Activated CD8-positive, alpha-beta T cell treated with anti-CD3 and anti-CD28 coated beads for 36 hours (primary cell): ENCODE data around the gene PKMYT1. TPM values are rescaled to one million over a fixed set of nuclear protein-coding genes. Genes with fewer than 3 reads are reported as not detected.

Source experiments
- ATAC-seq: fragments of 200-7000 bp; cut with Tn5 transposase; one replicate; pipeline ENCODE4 v1.10.0; 2021; ENCODE audit warnings: mild to moderate bottlenecking, moderate library complexity
- CTCF ChIA-PET: fragments of 350-600 bp; sonication (Branson Sonifier 250); formaldehyde crosslinking; loops from one replicate; lab custom pipeline; 2021; ENCODE audit warnings: antibody characterized with exemption; lab: Charles Lee
- POLR2A ChIA-PET: fragments of 350-600 bp; sonication (Branson Sonifier 250); formaldehyde crosslinking; loops from one replicate; lab custom pipeline; 2021; ENCODE audit warnings: antibody characterized with exemption; lab: Charles Lee
- DNase-seq: peaks from one replicate; pipeline ENCODE4 v3.0.0-alpha.2; 2020
- H3K27ac Mint-ChIP-seq: one replicate; pipeline ENCODE4 v1.8.0; 2021; ENCODE audit warnings: mild to moderate bottlenecking, mixed read lengths
- H3K27me3 Mint-ChIP-seq: one replicate; pipeline ENCODE4 v1.8.0; 2021; ENCODE audit warnings: mixed read lengths
- H3K36me3 Mint-ChIP-seq: one replicate; pipeline ENCODE4 v1.8.0; 2021; ENCODE audit warnings: low read depth, mixed read lengths
- H3K4me1 Mint-ChIP-seq: one replicate; pipeline ENCODE4 v1.8.0; 2021; ENCODE audit warnings: low read depth, mixed read lengths
- H3K4me3 Mint-ChIP-seq: one replicate; pipeline ENCODE4 v1.8.0; 2021; ENCODE audit warnings: mild to moderate bottlenecking, moderate library complexity, mixed read lengths
- H3K9me3 Mint-ChIP-seq: one replicate; pipeline ENCODE4 v1.8.0; 2021; ENCODE audit warnings: mixed read lengths
- intact Hi-C: fragments of 100-400 bp; cut with micrococcal nuclease; formaldehyde crosslinking; loops from one replicate; pipeline ENCODE4 v1.10.0; 2022
- total RNA-seq, 2 experiments: library from RNA; stranded (reverse); gene quantifications; one replicate each; pipeline ENCODE4 v1.2.3, GENCODE V29; 2021
- TF ChIP-seq, protein P1 (sequence below): fragments of 200-600 bp; IDR thresholded peaks from one replicate; pipeline ENCODE4 v1.8.0; 2022; ENCODE audit warnings: antibody characterized with exemption, mild to moderate bottlenecking

The PKMYT1 gene
- total RNA-seq, 2 experiments from 2014 or later: 121 to 123 TPM

DNA sequence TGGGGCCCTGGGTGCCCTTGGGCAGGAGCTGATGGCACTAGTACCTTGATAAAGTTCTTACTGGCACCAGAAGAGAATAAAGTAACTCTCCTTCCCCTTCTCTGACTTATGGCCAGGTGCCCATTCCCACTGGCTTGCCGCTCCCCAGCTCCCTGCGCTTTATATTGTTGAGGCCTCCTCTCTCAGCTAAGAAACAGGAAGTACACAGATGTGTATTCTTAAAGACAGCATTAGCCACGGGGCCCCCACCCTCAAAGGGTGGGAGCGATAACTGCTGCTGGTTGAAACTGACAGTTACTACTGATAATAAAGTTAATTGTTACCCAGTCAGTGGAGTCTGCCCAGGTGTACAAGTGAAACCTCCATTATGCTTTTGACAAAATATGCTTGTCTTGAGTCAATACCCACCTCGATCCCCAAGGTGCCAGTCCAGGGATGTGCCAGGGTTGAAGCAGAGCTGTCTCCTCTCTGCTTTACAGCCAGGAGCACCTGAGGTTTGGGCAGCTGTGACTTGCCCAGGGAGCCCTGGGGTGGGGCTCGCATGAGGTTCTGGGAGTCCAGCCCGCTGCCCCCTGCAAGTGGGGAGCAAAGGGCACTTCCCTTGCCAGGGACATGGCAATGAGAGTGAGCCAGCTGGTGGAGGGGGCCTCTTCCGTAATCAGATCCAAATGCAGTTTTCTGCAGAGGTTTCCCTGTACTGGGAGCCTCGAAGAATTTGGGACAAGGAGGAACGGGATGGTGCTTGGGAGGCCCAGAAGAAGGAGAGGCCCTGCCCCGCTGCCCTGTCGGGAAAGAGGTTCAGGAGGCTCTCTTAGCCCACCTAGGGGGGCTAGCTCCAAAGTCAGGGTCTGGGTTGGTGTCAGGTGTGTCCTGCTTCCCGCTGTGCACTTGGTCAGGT, 27.1 kb upstream of the PKMYT1 start:
- Mint-ChIP-seq H3K4me1 (peaks cover 21% of the 10 kb centered on the region), H3K36me3 (no peaks in the 10 kb centered on the region), H3K9me3 (no peaks in the 10 kb centered on the region), H3K27me3 (peaks cover 7% of the 10 kb centered on the region), H3K27ac (no peak overlapping the region), H3K4me3 (no peak overlapping the region)
- ChIA-PET POLR2A (interaction anchor here (1.7 kb wide), 2 partner anchors 13 to 20 kb away, joined by 5 to 6 read pairs; partner anchors contain the start of gene TNFRSF12A), CTCF (interaction anchor here (0.7 to 5.3 kb wide), 10 partner anchors 14 to 122 kb away, joined by 3 to 56 read pairs (median 6); partner anchors contain the start of genes CLDN6, HCFC1R1, THOC6 and TNFRSF12A)
- no peak for ATAC-seq
- DNase-seq: no peak
- TF ChIP-seq, protein P1, sequence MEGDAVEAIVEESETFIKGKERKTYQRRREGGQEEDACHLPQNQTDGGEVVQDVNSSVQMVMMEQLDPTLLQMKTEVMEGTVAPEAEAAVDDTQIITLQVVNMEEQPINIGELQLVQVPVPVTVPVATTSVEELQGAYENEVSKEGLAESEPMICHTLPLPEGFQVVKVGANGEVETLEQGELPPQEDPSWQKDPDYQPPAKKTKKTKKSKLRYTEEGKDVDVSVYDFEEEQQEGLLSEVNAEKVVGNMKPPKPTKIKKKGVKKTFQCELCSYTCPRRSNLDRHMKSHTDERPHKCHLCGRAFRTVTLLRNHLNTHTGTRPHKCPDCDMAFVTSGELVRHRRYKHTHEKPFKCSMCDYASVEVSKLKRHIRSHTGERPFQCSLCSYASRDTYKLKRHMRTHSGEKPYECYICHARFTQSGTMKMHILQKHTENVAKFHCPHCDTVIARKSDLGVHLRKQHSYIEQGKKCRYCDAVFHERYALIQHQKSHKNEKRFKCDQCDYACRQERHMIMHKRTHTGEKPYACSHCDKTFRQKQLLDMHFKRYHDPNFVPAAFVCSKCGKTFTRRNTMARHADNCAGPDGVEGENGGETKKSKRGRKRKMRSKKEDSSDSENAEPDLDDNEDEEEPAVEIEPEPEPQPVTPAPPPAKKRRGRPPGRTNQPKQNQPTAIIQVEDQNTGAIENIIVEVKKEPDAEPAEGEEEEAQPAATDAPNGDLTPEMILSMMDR: no peak
- intact Hi-C loops: no loop called here

DNA sequence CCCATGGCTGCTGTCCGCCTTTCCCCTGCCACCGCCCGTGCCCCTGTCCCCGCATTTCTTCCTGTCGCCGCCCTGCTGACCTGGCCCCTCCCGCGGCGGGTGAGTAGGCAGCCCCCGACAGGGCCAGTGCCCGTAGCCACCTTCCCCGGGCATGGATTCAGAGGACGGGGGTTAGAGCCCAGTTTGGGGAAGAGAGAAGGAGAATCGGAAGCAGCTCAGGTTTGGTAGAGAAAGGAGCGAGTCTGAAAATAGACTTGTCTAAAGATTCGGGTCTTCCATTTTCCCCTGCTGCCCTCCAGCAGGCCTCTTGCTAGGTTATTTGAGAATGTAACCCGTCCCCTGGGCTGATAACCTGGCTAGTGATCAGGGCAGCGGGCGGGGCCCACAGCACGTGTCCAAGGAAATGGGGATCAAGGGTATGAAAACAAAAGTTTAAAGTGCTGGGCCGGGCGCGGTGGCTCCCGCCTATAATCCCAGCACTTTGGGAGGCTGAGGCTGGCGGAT, 24.6 kb upstream of the PKMYT1 start:
- no peak for DNase-seq
- H3K27me3 Mint-ChIP-seq: peaks cover 5% of the 10 kb centered on the region

DNA sequence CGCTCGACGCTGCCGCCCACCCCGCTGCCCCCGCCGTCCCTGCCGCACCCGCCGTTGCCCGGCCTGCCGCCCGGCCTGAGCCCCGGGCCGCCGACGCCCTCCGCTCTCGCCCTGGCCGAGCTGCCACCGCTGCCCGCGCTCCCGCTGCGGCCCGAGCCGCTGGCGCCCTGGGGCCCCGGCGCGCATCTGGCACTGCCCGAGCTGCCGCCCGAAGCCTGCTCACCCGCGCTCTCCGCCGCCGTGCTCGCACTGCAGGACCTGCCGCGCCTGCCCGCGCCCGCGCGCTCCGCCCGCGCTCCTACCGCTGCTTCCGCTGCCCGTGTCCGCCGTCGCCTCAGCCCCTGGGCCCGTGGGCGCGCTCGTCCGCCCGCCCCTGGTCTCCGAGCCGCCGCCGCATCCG, 24.1 kb upstream of the PKMYT1 start:
- no peak overlapping the region for H3K27ac Mint-ChIP-seq
- TF ChIP-seq, protein P1: no peak
- no peaks in the 10 kb centered on the region for H3K36me3 Mint-ChIP-seq
- DNase-seq: peak; percentile 34
- H3K4me3 Mint-ChIP-seq: no peak overlapping the region
- H3K27me3 Mint-ChIP-seq: peaks cover 5% of the 10 kb centered on the region
- H3K4me1 Mint-ChIP-seq: peaks cover 21% of the 10 kb centered on the region
- POLR2A ChIA-PET: interaction anchor here (1.4 kb wide), 1 partner anchor 16 kb away, joined by 5 read pairs; the partner anchor contains the start of gene TNFRSF12A
- no peak for ATAC-seq
- intact Hi-C loops: no loop called here
- no peaks in the 10 kb centered on the region for H3K9me3 Mint-ChIP-seq
- CTCF ChIA-PET: interaction anchor here (0.6 to 5.8 kb wide), 13 partner anchors 9 to 192 kb away, joined by 3 to 85 read pairs (median 4); partner anchors contain the start of genes CLDN6, HCFC1R1, THOC6 and TNFRSF12A

More for the DNA sequence above, 24.6 kb upstream of the PKMYT1 start:
- no peak for ATAC-seq
- H3K9me3 Mint-ChIP-seq: no peaks in the 10 kb centered on the region
- ChIA-PET POLR2A (interaction anchor here (1.4 kb wide), 1 partner anchor 16 kb away, joined by 5 read pairs; the partner anchor contains the start of gene TNFRSF12A), CTCF (interaction anchor here (1.3 to 5.8 kb wide), 3 partner anchors 16 to 34 kb away, joined by 3 to 85 read pairs (median 56); partner anchors contain the start of genes CLDN6, HCFC1R1, THOC6 and TNFRSF12A)
- H3K36me3 Mint-ChIP-seq: no peaks in the 10 kb centered on the region
- intact Hi-C loops: no loop called here
- H3K4me1 Mint-ChIP-seq: peaks cover 21% of the 10 kb centered on the region
- TF ChIP-seq, protein P1: no peak
- no peak overlapping the region for H3K27ac Mint-ChIP-seq
- peak overlapping the region; percentile 55 for H3K4me3 Mint-ChIP-seq

DNA sequence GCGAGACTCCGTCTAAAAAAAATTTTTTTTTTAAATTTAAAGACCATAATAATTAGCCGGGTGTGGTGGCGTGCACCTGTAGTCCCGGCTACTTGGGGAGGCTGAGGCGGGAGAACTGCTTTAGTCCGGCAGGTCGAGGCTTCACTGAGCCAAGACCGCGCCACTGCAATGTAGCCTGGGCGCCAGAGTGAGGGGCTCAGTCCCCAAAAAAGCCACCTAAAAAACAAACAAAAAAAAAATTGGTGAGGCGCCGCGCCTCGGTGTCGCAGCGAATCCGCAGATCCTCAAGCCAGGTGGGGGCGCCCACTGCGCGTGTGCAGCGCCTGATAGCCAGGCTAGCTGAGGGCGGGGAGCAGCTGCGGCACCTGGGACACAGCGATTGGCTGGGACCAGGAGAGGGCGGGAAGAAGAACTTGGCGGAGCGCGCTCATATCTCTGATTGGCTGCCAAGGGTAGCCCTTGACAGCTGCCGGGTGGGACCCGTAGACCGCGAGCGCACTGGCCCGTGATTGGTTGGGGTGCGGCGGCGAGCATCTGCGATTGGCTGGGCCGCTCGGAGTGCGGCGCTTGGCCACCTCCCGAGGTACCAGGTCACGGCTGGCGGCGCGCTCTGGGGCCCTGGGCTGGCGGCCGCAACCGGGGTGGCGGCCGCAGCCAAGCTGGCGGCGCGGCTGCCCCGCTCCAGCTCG, 23.5 kb upstream of the PKMYT1 start:
- ChIA-PET CTCF (interaction anchor here (0.6 to 5.8 kb wide), 13 partner anchors 9 to 192 kb away, joined by 3 to 85 read pairs (median 4); partner anchors contain the start of genes CLDN6, HCFC1R1, THOC6 and TNFRSF12A), POLR2A (interaction anchor here (1.4 kb wide), 1 partner anchor 17 kb away, joined by 5 read pairs; the partner anchor contains the start of gene TNFRSF12A)
- DNase-seq: peak; percentile 98
- TF ChIP-seq, protein P1: peak; percentile 59
- Mint-ChIP-seq H3K27me3 (peaks cover 5% of the 10 kb centered on the region), H3K4me1 (peaks cover 19% of the 10 kb centered on the region), H3K36me3 (no peaks in the 10 kb centered on the region), H3K4me3 (no peak overlapping the region), H3K9me3 (no peaks in the 10 kb centered on the region), H3K27ac (no peak overlapping the region)
- ATAC-seq: peak; percentile 99
- intact Hi-C loops: no loop called here
